Measurements from ENCODE around the gene DXO. TPM values are rescaled to one million over a fixed set of nuclear protein-coding genes. Genes with fewer than 3 reads are reported as not detected.

Gene DXO
- total RNA-seq, 1 experiment from 2014 or later: 13.8 TPM

GRCh38 chr6:31930962-31931361, 41.0 kb downstream of the DXO start (continued):
- no peak for TF ChIP-seq AR (CRISPR knock-in tag; IDR thresholded peaks at IDR 0.05)
- no peak for TF ChIP-seq ZNF219 (CRISPR knock-in tag; IDR thresholded peaks at IDR 0.05; ENCODE audit: borderline replicate concordance)
- no peak for TF ChIP-seq NR3C1 (CRISPR knock-in tag; conservative IDR thresholded peaks at IDR 0.05; ENCODE audit: low read depth)

- DNase-seq (ENCODE audit: low spot score) (no peak), ATAC-seq (no peak)
- Mint-ChIP-seq H3K4me3 (no peak overlapping the region), H3K27me3 (ENCODE audit: low read depth) (peaks cover 26% of the 10 kb centered on the region), H3K36me3 (no peaks in the 10 kb centered on the region), H3K4me1 (no peaks in the 10 kb centered on the region), H3K9me3 (peaks cover 13% of the 10 kb centered on the region), H3K27ac (no peak overlapping the region)
- ChIA-PET POLR2A (no interaction called here), CTCF (interaction anchor here (1.7 kb wide), 1 partner anchor 24 kb away, joined by 5 read pairs; no protein-coding TSS in a partner anchor)
- TF ChIP-seq CREB1 (CRISPR knock-in tag; IDR thresholded peaks at IDR 0.05) (no peak), NR1H2 (CRISPR knock-in tag; IDR thresholded peaks at IDR 0.05) (no peak), TCF7 (CRISPR knock-in tag; IDR thresholded peaks at IDR 0.05; ENCODE audit: low read depth) (no peak), IRF2 (CRISPR knock-in tag; IDR thresholded peaks at IDR 0.05; ENCODE audit: borderline replicate concordance, low read depth) (no peak), ZSCAN18 (CRISPR knock-in tag; IDR thresholded peaks at IDR 0.05) (no peak), CREM (CRISPR knock-in tag; IDR thresholded peaks at IDR 0.05) (no peak), MLX (CRISPR knock-in tag; IDR thresholded peaks at IDR 0.05) (no peak), PREB (CRISPR knock-in tag; IDR thresholded peaks at IDR 0.05; ENCODE audit: borderline replicate concordance) (no peak), ATF2 (CRISPR knock-in tag; IDR thresholded peaks at IDR 0.05; ENCODE audit: borderline replicate concordance, low read depth) (no peak), ZNF512 (CRISPR knock-in tag; IDR thresholded peaks at IDR 0.05; ENCODE audit: borderline replicate concordance) (no peak), PRRX2 (CRISPR knock-in tag; IDR thresholded peaks at IDR 0.05) (no peak), JAZF1 (CRISPR knock-in tag; IDR thresholded peaks at IDR 0.05) (no peak), TEAD1 (CRISPR knock-in tag; IDR thresholded peaks at IDR 0.05) (no peak), CBFB (CRISPR knock-in tag; IDR thresholded peaks at IDR 0.05; ENCODE audit: low read depth) (no peak), ZNF396 (CRISPR knock-in tag; IDR thresholded peaks at IDR 0.05; ENCODE audit: borderline replicate concordance) (no peak), MXD4 (CRISPR knock-in tag; IDR thresholded peaks at IDR 0.05; ENCODE audit: borderline replicate concordance) (no peak)
- TF ChIP-seq, protein P1, sequence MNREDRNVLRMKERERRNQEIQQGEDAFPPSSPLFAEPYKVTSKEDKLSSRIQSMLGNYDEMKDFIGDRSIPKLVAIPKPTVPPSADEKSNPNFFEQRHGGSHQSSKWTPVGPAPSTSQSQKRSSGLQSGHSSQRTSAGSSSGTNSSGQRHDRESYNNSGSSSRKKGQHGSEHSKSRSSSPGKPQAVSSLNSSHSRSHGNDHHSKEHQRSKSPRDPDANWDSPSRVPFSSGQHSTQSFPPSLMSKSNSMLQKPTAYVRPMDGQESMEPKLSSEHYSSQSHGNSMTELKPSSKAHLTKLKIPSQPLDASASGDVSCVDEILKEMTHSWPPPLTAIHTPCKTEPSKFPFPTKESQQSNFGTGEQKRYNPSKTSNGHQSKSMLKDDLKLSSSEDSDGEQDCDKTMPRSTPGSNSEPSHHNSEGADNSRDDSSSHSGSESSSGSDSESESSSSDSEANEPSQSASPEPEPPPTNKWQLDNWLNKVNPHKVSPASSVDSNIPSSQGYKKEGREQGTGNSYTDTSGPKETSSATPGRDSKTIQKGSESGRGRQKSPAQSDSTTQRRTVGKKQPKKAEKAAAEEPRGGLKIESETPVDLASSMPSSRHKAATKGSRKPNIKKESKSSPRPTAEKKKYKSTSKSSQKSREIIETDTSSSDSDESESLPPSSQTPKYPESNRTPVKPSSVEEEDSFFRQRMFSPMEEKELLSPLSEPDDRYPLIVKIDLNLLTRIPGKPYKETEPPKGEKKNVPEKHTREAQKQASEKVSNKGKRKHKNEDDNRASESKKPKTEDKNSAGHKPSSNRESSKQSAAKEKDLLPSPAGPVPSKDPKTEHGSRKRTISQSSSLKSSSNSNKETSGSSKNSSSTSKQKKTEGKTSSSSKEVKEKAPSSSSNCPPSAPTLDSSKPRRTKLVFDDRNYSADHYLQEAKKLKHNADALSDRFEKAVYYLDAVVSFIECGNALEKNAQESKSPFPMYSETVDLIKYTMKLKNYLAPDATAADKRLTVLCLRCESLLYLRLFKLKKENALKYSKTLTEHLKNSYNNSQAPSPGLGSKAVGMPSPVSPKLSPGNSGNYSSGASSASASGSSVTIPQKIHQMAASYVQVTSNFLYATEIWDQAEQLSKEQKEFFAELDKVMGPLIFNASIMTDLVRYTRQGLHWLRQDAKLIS (CRISPR knock-in tag; IDR thresholded peaks at IDR 0.05; ENCODE audit: borderline replicate concordance): no peak
- TF ChIP-seq, protein P2, sequence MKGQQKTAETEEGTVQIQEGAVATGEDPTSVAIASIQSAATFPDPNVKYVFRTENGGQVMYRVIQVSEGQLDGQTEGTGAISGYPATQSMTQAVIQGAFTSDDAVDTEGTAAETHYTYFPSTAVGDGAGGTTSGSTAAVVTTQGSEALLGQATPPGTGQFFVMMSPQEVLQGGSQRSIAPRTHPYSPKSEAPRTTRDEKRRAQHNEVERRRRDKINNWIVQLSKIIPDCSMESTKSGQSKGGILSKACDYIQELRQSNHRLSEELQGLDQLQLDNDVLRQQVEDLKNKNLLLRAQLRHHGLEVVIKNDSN (CRISPR knock-in tag; IDR thresholded peaks at IDR 0.05): no peak
- TF ChIP-seq, protein P3, sequence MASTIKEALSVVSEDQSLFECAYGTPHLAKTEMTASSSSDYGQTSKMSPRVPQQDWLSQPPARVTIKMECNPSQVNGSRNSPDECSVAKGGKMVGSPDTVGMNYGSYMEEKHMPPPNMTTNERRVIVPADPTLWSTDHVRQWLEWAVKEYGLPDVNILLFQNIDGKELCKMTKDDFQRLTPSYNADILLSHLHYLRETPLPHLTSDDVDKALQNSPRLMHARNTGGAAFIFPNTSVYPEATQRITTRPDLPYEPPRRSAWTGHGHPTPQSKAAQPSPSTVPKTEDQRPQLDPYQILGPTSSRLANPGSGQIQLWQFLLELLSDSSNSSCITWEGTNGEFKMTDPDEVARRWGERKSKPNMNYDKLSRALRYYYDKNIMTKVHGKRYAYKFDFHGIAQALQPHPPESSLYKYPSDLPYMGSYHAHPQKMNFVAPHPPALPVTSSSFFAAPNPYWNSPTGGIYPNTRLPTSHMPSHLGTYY (CRISPR knock-in tag; IDR thresholded peaks at IDR 0.05): no peak
Observed at GRCh38 chr6:31928672-31928939, 43.3 kb downstream of the DXO start.
